Forelimb muscle (tissue), 1 donor: ENCODE results near the gene LRRC3C. TPM values are rescaled to one million over a fixed set of nuclear protein-coding genes. Genes with fewer than 3 reads are reported as not detected.

Experiments used
- DNase-seq: peaks from one replicate; pipeline ENCODE4 v3.0.0-alpha.2; 2013; ENCODE audit warnings: low read depth
- polyA plus RNA-seq: library from polyadenylated mRNA; unstranded; fragments of 120-200 nt; gene quantifications from one replicate; pipeline ENCODE4 v1.2.1, GENCODE V29; 2013; ENCODE audit not compliant: insufficient read length

Gene LRRC3C
- polyA plus RNA-seq, 1 donor = not detected

- DNase-seq = no peak
Measured at GRCh38 chr17:39974433-39974832, 46.9 kb downstream of the LRRC3C start.

GRCh38 chr17:39975801-39976200, 48.3 kb downstream of the LRRC3C start:
- DNase-seq = no peak

DNA sequence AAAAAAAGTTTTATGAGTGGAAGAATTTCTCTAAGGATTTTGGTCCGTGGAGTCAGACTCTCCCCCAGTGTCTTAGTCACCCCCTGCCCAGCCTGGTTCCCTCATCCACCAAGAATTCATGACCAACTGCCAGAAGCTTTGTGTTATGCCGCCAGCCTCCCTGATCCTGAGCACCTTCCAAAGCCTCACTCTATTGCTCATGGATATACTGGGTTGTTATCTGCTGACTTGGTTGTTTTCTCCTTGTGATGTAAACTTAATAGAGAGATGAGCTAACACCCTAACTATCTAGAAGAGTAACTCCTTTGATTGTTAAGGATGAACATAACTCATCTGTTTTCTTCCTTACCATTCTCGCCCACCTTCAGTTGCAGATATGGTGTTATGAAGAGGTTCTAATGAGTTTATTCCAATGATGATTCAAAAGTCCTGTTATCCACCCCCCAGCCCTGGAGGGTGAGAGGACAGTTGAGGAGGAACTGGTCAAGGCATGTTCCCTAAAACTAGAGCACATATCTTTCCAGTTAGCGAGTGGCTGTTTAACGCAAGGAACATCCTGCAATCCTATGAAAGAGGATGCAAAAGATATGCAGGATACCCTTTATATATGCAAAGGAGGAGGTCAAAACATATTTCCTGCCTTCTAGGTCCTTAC, 51.6 kb downstream of the LRRC3C start:
- DNase-seq = no peak

DNA sequence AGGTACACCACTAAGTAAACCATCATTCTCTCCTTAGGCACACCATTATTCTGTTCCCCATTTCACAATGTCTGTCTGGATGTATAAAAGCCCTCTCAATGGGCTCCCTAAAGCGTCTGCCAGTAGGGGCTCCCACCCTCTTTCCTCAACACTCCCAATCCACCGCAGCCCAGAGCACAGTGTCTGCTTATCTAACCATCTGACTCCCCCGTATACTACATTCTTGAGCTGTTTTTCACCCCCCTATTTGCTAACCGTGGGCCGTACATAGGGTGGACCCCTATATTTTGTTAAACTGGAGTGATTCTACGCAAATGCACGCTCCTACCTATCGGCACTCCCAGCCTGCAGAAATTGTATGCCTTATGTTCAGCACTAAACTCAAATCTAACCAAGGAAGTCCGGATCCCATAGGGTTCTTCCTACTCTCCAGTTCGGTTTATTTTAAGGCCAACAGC, 52.4 kb downstream of the LRRC3C start:
- no peak for DNase-seq

GRCh38 chr17:39980351-39981206, 53.0 kb downstream of the LRRC3C start, which contains the start of gene PSMD3:
PSMD3 (plus strand) TSS chr17:39980807; CDS start chr17:39980971, 164 bp downstream.
- peak; percentile 100 for DNase-seq

- no peak for DNase-seq
Measured at GRCh38 chr17:39981207-39981741, 53.7 kb downstream of the LRRC3C start.

DNA sequence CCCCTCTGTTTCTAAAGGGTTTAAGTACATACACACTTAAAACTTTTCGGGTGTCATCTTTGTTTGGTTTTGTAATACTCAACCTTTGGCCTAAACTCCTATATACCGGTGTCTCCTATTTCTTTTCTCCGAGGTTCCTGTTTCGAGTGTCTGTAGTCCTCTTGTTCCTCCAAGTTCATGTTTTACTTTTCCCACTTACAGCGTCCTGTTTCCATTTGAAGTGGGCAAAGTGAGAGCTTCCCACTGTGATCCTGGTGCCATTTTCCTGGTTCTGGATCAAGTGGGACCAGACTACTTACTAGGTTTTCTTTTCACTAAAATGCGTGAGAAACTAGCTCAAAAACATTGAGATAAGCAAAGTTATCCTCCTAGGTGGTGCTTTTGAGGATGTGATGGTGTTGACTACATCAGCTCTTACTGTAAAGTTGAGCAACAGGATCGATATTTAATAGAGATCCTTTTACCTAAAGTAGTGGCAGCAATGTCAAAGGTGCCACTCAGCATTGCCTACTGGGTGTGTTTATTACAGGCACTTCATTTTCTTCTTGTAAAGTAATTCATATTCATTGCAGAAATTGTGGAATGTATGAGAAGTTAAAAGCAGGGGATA, 54.3 kb downstream of the LRRC3C start:
- no peak for DNase-seq

GRCh38 chr17:39988206-39988810, 60.8 kb downstream of the LRRC3C start:
- DNase-seq = no peak

DNA sequence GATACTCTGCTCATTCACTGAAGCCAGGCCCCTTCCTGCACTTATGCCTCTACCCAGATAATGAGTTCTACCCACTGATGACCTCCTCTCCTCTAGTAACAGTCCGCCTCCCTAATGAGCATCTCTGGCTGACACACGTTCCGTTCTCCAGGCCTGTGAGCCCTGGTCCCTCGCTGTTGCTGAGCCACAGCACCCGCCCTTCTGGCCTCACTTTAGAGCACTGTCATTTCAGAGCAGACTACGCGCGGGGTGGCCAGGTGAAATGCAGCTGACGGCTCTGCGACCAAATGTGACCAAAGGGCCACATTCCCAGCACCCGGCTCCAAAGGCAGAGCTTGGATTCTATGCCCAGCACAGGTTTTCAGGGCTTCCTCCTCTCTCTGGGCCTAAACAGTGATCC, 66.9 kb downstream of the LRRC3C start:
- no peak for DNase-seq

Other genes starting within 250 kb of the LRRC3C start
- gene PGAP3, start 239.7 kb upstream of the LRRC3C start, polyA plus RNA-seq = 19.2 TPM
- 121 TPM for gene ERBB2, start 227.7 kb upstream of the LRRC3C start, polyA plus RNA-seq
- gene MIEN1, start 197.2 kb upstream of the LRRC3C start, polyA plus RNA-seq = 18.1 TPM
- gene GRB7, start 189.8 kb upstream of the LRRC3C start, polyA plus RNA-seq = 0.51 TPM
- gene IKZF3, start 63.4 kb upstream of the LRRC3C start, polyA plus RNA-seq = 0.22 TPM
- not detected for gene ZPBP2, start 59.5 kb upstream of the LRRC3C start, polyA plus RNA-seq
- gene GSDMB, start 9.1 kb upstream of the LRRC3C start, polyA plus RNA-seq = 11.6 TPM
- gene ORMDL3, start 131 bp upstream of the LRRC3C start, polyA plus RNA-seq = 38.8 TPM
- 0.16 TPM for gene GSDMA, start 35.3 kb downstream of the LRRC3C start, polyA plus RNA-seq
- 92.0 TPM for gene PSMD3, start 53.1 kb downstream of the LRRC3C start, polyA plus RNA-seq
- gene CSF3, start 87.7 kb downstream of the LRRC3C start, polyA plus RNA-seq = 0.14 TPM
- 71.8 TPM for gene MED24, start 126.7 kb downstream of the LRRC3C start, polyA plus RNA-seq
- 72.2 TPM for gene THRA, start 135.2 kb downstream of the LRRC3C start, polyA plus RNA-seq
- gene NR1D1, start 172.9 kb downstream of the LRRC3C start, polyA plus RNA-seq = 5.7 TPM
- gene MSL1, start 194.2 kb downstream of the LRRC3C start, polyA plus RNA-seq = 111 TPM
- 55.5 TPM for gene CASC3, start 212.8 kb downstream of the LRRC3C start, polyA plus RNA-seq
- gene RAPGEFL1, start 249.7 kb downstream of the LRRC3C start, polyA plus RNA-seq = 8.6 TPM